ENCODE data around the gene TRIM44. TPM values are rescaled to one million over a fixed set of nuclear protein-coding genes. Genes with fewer than 3 reads are reported as not detected.

TRIM44 gene
- polyA plus RNA-seq, 2 of the 4 experiments (the other 2 are of a cell fraction), result 19.3 to 70.4 TPM

DNA sequence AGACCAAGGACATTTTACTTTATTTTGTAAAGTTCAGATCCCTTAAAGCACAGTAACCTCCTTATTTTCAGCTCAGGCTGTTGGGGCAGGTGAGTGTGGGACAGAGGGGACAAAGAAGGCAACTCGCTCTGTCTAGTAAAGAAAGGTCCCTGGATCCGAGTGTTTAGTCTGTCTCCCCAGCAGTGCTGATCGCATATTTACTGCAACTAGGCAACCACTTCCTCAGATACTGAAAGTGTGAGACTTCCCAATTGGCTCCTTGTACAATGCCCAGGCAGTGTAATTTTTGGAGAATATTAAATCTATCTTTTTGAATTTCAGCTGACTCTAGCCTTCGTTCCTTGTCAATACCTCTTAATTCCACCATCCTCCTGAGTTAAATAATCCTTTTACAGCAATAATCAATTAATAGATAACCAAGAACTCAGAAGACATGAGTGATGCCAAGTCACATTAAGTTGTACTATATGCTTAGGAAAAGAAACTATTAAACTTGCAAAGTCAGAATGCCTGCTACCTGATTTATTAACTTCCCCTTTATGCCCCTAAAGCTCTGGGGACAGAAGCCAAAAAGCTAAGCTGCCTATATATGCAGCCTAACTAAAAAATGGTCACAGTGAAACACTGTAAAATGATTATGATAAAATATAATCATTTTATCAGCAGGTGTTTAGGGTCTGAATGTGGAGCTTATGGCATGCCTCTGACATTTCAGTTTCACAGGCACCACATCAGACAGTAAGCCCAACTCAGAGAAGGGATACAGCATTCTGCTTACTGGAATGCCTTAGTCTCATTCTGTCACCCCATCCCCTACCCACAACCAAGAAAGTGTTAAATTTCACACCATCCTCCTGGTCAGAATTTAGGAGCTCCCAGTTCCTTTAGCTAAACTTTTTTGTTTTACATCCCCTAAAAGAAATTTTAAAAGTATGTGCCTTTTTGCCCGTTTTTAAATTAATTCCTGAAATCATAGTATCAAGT is 138.7 kb downstream of the TRIM44 start:
- 93% methylated on average over 5 of the region's 5 CpGs for WGBS (ENCODE audit: missing lambda C conversion rate)

DNA sequence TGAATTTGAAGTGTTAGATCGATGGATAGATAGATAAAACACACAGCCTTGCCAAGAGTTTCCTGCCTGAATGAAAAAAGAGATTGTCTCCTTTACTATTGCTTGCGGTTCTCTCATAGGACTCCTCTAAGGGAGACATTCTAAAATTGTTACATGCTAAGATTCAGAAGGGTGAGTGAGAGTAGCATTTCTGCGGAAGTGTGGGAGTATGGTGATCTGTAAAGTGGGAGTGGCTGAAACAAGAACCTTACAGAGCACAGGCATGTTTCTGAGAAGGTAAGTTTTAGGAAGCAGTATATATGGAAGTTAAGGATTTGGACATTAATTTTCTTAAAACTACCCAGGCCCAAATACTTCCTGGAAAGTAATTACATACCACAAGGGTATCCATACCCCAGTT is 139.6 kb downstream of the TRIM44 start:
- Histone ChIP-seq H3K4me2 (no peak overlapping the region), H3K9me3 (no peaks in the 10 kb centered on the region), H3K4me3 (no peak overlapping the region), H3K4me1 (peaks cover 19% of the 10 kb centered on the region), H3K27ac (no peak overlapping the region)
- ChIA-PET POLR2A (no interaction called here), CTCF (interaction anchor here (0.6 to 3.2 kb wide), 3 partner anchors 19 to 309 kb away, joined by 3 to 16 read pairs (median 16); no protein-coding TSS in a partner anchor)
- DNase-seq (ENCODE audit: low read depth in 1 of 2, low spot score in 1 of 2) (no peak), ATAC-seq (no peak), FAIRE-seq (no peak)
- TF ChIP-seq MAFK (IDR thresholded peaks at IDR 0.05; ENCODE audit: partially characterized antibody) (no peak), ZC3H11A (IDR thresholded peaks at IDR 0.05) (no peak), POLR2A (IDR thresholded peaks at IDR 0.05; ENCODE audit: low read length) (no peak), JUN (IDR thresholded peaks at IDR 0.05) (no peak), EHF (CRISPR knock-in tag; IDR thresholded peaks at IDR 0.05) (no peak), GATA3 (IDR thresholded peaks at IDR 0.05; ENCODE audit: borderline replicate concordance) (no peak), TFCP2L1 (CRISPR knock-in tag; IDR thresholded peaks at IDR 0.05) (no peak), ZSCAN20 (CRISPR knock-in tag; IDR thresholded peaks at IDR 0.05) (no peak), KDM1A (IDR thresholded peaks at IDR 0.05; ENCODE audit: low read depth) (no peak), CHD4 (IDR thresholded peaks at IDR 0.05; ENCODE audit: borderline replicate concordance) (no peak), RCOR1 (IDR thresholded peaks at IDR 0.05; ENCODE audit: low read depth, low read length) (no peak), TP53 (CRISPR knock-in tag; IDR thresholded peaks at IDR 0.05) (no peak), RARB (CRISPR knock-in tag; IDR thresholded peaks at IDR 0.05) (no peak), RNF2 (IDR thresholded peaks at IDR 0.05; ENCODE audit: borderline replicate concordance, low read depth) (no peak), NPAS2 (CRISPR knock-in tag; IDR thresholded peaks at IDR 0.05; ENCODE audit: borderline replicate concordance) (no peak), HOXA7 (CRISPR knock-in tag; IDR thresholded peaks at IDR 0.05) (no peak), FOXS1 (CRISPR knock-in tag; IDR thresholded peaks at IDR 0.05) (no peak)
- TF ChIP-seq, protein P1, sequence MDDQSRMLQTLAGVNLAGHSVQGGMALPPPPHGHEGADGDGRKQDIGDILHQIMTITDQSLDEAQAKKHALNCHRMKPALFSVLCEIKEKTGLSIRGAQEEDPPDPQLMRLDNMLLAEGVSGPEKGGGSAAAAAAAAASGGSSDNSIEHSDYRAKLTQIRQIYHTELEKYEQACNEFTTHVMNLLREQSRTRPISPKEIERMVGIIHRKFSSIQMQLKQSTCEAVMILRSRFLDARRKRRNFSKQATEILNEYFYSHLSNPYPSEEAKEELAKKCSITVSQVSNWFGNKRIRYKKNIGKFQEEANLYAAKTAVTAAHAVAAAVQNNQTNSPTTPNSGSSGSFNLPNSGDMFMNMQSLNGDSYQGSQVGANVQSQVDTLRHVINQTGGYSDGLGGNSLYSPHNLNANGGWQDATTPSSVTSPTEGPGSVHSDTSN (IDR thresholded peaks at IDR 0.05), result no peak
- TF ChIP-seq, protein P2, sequence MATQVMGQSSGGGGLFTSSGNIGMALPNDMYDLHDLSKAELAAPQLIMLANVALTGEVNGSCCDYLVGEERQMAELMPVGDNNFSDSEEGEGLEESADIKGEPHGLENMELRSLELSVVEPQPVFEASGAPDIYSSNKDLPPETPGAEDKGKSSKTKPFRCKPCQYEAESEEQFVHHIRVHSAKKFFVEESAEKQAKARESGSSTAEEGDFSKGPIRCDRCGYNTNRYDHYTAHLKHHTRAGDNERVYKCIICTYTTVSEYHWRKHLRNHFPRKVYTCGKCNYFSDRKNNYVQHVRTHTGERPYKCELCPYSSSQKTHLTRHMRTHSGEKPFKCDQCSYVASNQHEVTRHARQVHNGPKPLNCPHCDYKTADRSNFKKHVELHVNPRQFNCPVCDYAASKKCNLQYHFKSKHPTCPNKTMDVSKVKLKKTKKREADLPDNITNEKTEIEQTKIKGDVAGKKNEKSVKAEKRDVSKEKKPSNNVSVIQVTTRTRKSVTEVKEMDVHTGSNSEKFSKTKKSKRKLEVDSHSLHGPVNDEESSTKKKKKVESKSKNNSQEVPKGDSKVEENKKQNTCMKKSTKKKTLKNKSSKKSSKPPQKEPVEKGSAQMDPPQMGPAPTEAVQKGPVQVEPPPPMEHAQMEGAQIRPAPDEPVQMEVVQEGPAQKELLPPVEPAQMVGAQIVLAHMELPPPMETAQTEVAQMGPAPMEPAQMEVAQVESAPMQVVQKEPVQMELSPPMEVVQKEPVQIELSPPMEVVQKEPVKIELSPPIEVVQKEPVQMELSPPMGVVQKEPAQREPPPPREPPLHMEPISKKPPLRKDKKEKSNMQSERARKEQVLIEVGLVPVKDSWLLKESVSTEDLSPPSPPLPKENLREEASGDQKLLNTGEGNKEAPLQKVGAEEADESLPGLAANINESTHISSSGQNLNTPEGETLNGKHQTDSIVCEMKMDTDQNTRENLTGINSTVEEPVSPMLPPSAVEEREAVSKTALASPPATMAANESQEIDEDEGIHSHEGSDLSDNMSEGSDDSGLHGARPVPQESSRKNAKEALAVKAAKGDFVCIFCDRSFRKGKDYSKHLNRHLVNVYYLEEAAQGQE (IDR thresholded peaks at IDR 0.05), result no peak
- TF ChIP-seq, protein P3, sequence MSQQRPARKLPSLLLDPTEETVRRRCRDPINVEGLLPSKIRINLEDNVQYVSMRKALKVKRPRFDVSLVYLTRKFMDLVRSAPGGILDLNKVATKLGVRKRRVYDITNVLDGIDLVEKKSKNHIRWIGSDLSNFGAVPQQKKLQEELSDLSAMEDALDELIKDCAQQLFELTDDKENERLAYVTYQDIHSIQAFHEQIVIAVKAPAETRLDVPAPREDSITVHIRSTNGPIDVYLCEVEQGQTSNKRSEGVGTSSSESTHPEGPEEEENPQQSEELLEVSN (IDR thresholded peaks at IDR 0.05; ENCODE audit: borderline replicate concordance, low read depth), result no peak
- WGBS (ENCODE audit: missing lambda C conversion rate), result 90% methylated on average over 3 of the region's 3 CpGs

More for the DNA sequence above, 138.7 kb downstream of the TRIM44 start:
- ATAC-seq (no peak), DNase-seq (ENCODE audit: low read depth in 1 of 2, low spot score in 1 of 2) (no peak), FAIRE-seq (no peak)
- TF ChIP-seq, protein P4, sequence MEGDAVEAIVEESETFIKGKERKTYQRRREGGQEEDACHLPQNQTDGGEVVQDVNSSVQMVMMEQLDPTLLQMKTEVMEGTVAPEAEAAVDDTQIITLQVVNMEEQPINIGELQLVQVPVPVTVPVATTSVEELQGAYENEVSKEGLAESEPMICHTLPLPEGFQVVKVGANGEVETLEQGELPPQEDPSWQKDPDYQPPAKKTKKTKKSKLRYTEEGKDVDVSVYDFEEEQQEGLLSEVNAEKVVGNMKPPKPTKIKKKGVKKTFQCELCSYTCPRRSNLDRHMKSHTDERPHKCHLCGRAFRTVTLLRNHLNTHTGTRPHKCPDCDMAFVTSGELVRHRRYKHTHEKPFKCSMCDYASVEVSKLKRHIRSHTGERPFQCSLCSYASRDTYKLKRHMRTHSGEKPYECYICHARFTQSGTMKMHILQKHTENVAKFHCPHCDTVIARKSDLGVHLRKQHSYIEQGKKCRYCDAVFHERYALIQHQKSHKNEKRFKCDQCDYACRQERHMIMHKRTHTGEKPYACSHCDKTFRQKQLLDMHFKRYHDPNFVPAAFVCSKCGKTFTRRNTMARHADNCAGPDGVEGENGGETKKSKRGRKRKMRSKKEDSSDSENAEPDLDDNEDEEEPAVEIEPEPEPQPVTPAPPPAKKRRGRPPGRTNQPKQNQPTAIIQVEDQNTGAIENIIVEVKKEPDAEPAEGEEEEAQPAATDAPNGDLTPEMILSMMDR (IDR thresholded peaks at IDR 0.05), result no peak
- no peak for TF ChIP-seq NPAS2 (CRISPR knock-in tag; IDR thresholded peaks at IDR 0.05; ENCODE audit: borderline replicate concordance)
- no peak for TF ChIP-seq HDAC2 (IDR thresholded peaks at IDR 0.05)
- no peak for TF ChIP-seq CBX8 (IDR thresholded peaks at IDR 0.05)
- TF ChIP-seq POLR2A (IDR thresholded peaks at IDR 0.05; ENCODE audit: low read length), result no peak
- POLR2A ChIA-PET, result no interaction called here
- CTCF ChIA-PET, result interaction anchor here (0.6 to 3.0 kb wide), 3 partner anchors 10 to 466 kb away, joined by 3 to 16 read pairs (median 3); no protein-coding TSS in a partner anchor
- Histone ChIP-seq H3K4me3 (no peak overlapping the region), H3K27ac (no peak overlapping the region), H3K4me1 (peaks cover 29% of the 10 kb centered on the region), H3K4me2 (no peak overlapping the region), H3K9me3 (no peaks in the 10 kb centered on the region)

Measured in A549 (cell line).